HG03103 (cell line): ENCODE data around the gene YAP1.

Experiments used
- ATAC-seq: cut with Tn5 transposase; IDR thresholded peaks from one replicate; pipeline ENCODE4 v1.9.1; 2021; ENCODE audit warnings: low read depth; ENCODE audit not compliant: unreplicated experiment

Gene YAP1

GRCh38 chr11:102155676-102156075, 45.4 kb downstream of the YAP1 start:
- ATAC-seq: no peak

- no peak for ATAC-seq
These were observed 47.0 kb downstream of the YAP1 start for GRCh38 chr11:102157219-102157618.

GRCh38 chr11:102158164-102158735, 48.0 kb downstream of the YAP1 start:
- no peak for ATAC-seq

- ATAC-seq: no peak
These were observed 53.1 kb downstream of the YAP1 start for GRCh38 chr11:102163368-102163767.

GRCh38 chr11:102166175-102167064, 56.2 kb downstream of the YAP1 start:
- ATAC-seq: no peak

- no peak for ATAC-seq
These were observed 58.2 kb downstream of the YAP1 start for GRCh38 chr11:102168481-102168880.

GRCh38 chr11:102171101-102171500, 60.9 kb downstream of the YAP1 start:
- no peak for ATAC-seq

GRCh38 chr11:102172127-102172848, 62.0 kb downstream of the YAP1 start:
- no peak for ATAC-seq

GRCh38 chr11:102177126-102177525, 66.9 kb downstream of the YAP1 start:
- no peak for ATAC-seq

GRCh38 chr11:102177974-102178631, 67.9 kb downstream of the YAP1 start:
- no peak for ATAC-seq

GRCh38 chr11:102179371-102179770, 69.1 kb downstream of the YAP1 start:
- no peak for ATAC-seq

- ATAC-seq: no peak
These were observed 74.2 kb downstream of the YAP1 start for GRCh38 chr11:102184269-102184987.

GRCh38 chr11:102186551-102187191, 76.4 kb downstream of the YAP1 start:
- no peak for ATAC-seq

GRCh38 chr11:102187416-102188151, 77.3 kb downstream of the YAP1 start:
- no peak for ATAC-seq

GRCh38 chr11:102188488-102188887, 78.2 kb downstream of the YAP1 start:
- no peak for ATAC-seq

GRCh38 chr11:102191832-102192231, 81.6 kb downstream of the YAP1 start:
- ATAC-seq: no peak

GRCh38 chr11:102192349-102193066, 82.3 kb downstream of the YAP1 start:
- ATAC-seq: no peak

GRCh38 chr11:102194257-102194656, 84.0 kb downstream of the YAP1 start:
- no peak for ATAC-seq
